Neural progenitor cell (in vitro differentiated cells): ENCODE results near the gene SP100. TPM values are rescaled to one million over a fixed set of nuclear protein-coding genes. Genes with fewer than 3 reads are reported as not detected.

Experiments
- DNase-seq: peaks from one replicate; pipeline ENCODE4 v3.0.0-alpha.2; 2016; ENCODE audit warnings: low spot score
- H2AFZ ChIP-seq: fragments of 200-600 bp; sonication (generic); replicated peaks from 2 replicates; pipeline ENCODE4 v1.6.1; 2016; ENCODE audit warnings: antibody characterized with exemption
- H3F3A ChIP-seq: fragments of 200-600 bp; sonication (generic); 2 replicates; pipeline ENCODE4 v1.6.1; 2016; ENCODE audit warnings: antibody characterized with exemption, low read depth
- H3K27ac ChIP-seq: fragments of 200-600 bp; sonication (generic); 2 replicates; pipeline ENCODE4 v1.5.1; 2016; ENCODE audit warnings: mild to moderate bottlenecking
- H3K27me3 ChIP-seq: fragments of 200-600 bp; sonication (generic); 2 replicates; pipeline ENCODE4 v1.6.1; 2016; ENCODE audit warnings: mild to moderate bottlenecking, moderate library complexity
- H3K36me3 ChIP-seq: fragments of 200-600 bp; sonication (generic); 2 replicates; pipeline ENCODE4 v1.5.1; 2016
- H3K4me1 ChIP-seq: fragments of 200-600 bp; sonication (generic); 2 replicates; pipeline ENCODE4 v1.6.1; 2016; ENCODE audit warnings: mixed run types
- H3K4me2 ChIP-seq: fragments of 200-600 bp; sonication (generic); 2 replicates; pipeline ENCODE4 v1.6.1; 2016
- H3K4me3 ChIP-seq: fragments of 200-600 bp; sonication (generic); 2 replicates; pipeline ENCODE4 v1.5.1; 2016
- H3K79me2 ChIP-seq: fragments of 200-600 bp; sonication (generic); 2 replicates; pipeline ENCODE4 v1.6.1; 2016; ENCODE audit warnings: low read depth
- H3K9ac ChIP-seq: fragments of 200-600 bp; sonication (generic); 2 replicates; pipeline ENCODE4 v1.6.1; 2016
- H3K9me3 ChIP-seq: fragments of 200-600 bp; sonication (generic); 2 replicates; pipeline ENCODE4 v1.5.1; 2016; ENCODE audit warnings: low read depth
- H4K20me1 ChIP-seq: fragments of 200-600 bp; sonication (generic); 2 replicates; pipeline ENCODE4 v1.6.1; 2016; ENCODE audit warnings: low read depth
- H3K27ac Mint-ChIP-seq: 3 replicates; pipeline ENCODE4 v1.8.0; 2021; ENCODE audit warnings: mixed read lengths
- H3K27me3 Mint-ChIP-seq: 2 replicates; pipeline ENCODE4 v1.8.0; 2022; ENCODE audit warnings: low read depth, mild to moderate bottlenecking, inconsistent platforms, moderate library complexity, mixed read lengths; ENCODE audit not compliant: insufficient read depth
- H3K36me3 Mint-ChIP-seq: 3 replicates; pipeline ENCODE4 v1.8.0; 2021; ENCODE audit warnings: mixed read lengths
- H3K4me1 Mint-ChIP-seq: 3 replicates; pipeline ENCODE4 v1.8.0; 2021; ENCODE audit warnings: mixed read lengths
- H3K4me3 Mint-ChIP-seq: 3 replicates; pipeline ENCODE4 v1.8.0; 2021; ENCODE audit warnings: mild to moderate bottlenecking, moderate library complexity, mixed read lengths
- H3K9me3 Mint-ChIP-seq: 3 replicates; pipeline ENCODE4 v1.8.0; 2020; ENCODE audit warnings: mixed read lengths
- EZH2 ChIP-seq: fragments of 200-600 bp; sonication (generic); IDR thresholded peaks from 2 replicates; pipeline ENCODE4 v1.6.1; 2017; ENCODE audit warnings: antibody characterized with exemption, mild to moderate bottlenecking, moderate library complexity
- EZH2phosphoT487 ChIP-seq: fragments of 200-600 bp; sonication (generic); IDR thresholded peaks from 2 replicates; pipeline ENCODE4 v1.6.1; 2017; ENCODE audit warnings: antibody characterized with exemption
- total RNA-seq: library from RNA; depleted of rRNA; stranded (reverse); fragments of >200 nt; gene quantifications from 2 replicates; pipeline ENCODE4 v1.2.3, GENCODE V29; 2015; ENCODE audit warnings: low replicate concordance
- TF ChIP-seq, protein P1 (sequence below): fragments of 200-600 bp; sonication (generic); IDR thresholded peaks from 2 replicates; pipeline ENCODE4 v1.5.1; 2017; ENCODE audit warnings: antibody characterized with exemption, mild to moderate bottlenecking

Gene SP100
- total RNA-seq, 1 donor from 2014 or later, result 0.69 TPM

DNA sequence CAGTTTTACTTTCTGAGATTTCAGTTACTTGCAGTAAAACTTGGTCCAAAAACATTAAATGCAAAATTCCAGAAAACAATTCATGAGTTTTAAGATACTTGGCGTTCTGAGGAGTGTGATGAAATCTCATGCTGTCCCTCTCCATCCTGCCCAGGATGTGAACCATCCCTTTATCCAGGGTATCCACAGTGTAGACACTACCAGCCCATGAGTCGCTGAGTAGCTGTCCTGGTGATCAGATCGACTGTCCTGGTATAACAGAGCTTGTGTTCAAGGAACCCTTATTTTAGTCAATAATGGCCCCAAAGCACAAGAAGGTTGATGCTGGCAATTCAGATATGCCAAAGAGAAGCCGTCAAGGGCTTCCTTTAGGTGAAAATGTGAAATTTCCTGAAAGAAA, 3.2 kb downstream of the SP100 start:
- Mint-ChIP-seq H3K36me3 (no peaks in the 10 kb centered on the region), H3K9me3 (no peaks in the 10 kb centered on the region), H3K27ac (no peak overlapping the region), H3K4me1 (no peaks in the 10 kb centered on the region), H3K4me3 (no peak overlapping the region), H3K27me3 (peaks cover 2% of the 10 kb centered on the region)
- no peak overlapping the region for H3K27ac ChIP-seq
- no peak overlapping the region for H3K4me2 ChIP-seq
- no peaks in the 10 kb centered on the region for H3K4me1 ChIP-seq
- no peak overlapping the region for H2AFZ ChIP-seq
- H4K20me1 ChIP-seq, result no peaks in the 10 kb centered on the region
- no peak overlapping the region for H3K9ac ChIP-seq
- TF ChIP-seq EZH2 (no peak), EZH2phosphoT487 (no peak)
- TF ChIP-seq, protein P1, sequence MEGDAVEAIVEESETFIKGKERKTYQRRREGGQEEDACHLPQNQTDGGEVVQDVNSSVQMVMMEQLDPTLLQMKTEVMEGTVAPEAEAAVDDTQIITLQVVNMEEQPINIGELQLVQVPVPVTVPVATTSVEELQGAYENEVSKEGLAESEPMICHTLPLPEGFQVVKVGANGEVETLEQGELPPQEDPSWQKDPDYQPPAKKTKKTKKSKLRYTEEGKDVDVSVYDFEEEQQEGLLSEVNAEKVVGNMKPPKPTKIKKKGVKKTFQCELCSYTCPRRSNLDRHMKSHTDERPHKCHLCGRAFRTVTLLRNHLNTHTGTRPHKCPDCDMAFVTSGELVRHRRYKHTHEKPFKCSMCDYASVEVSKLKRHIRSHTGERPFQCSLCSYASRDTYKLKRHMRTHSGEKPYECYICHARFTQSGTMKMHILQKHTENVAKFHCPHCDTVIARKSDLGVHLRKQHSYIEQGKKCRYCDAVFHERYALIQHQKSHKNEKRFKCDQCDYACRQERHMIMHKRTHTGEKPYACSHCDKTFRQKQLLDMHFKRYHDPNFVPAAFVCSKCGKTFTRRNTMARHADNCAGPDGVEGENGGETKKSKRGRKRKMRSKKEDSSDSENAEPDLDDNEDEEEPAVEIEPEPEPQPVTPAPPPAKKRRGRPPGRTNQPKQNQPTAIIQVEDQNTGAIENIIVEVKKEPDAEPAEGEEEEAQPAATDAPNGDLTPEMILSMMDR, result no peak
- H3K36me3 ChIP-seq, result no peaks in the 10 kb centered on the region
- H3K4me3 ChIP-seq, result no peak overlapping the region
- no peak for DNase-seq
- H3K27me3 ChIP-seq, result no peaks in the 10 kb centered on the region
- no peaks in the 10 kb centered on the region for H3K9me3 ChIP-seq
- no peaks in the 10 kb centered on the region for H3F3A ChIP-seq
- no peaks in the 10 kb centered on the region for H3K79me2 ChIP-seq

DNA sequence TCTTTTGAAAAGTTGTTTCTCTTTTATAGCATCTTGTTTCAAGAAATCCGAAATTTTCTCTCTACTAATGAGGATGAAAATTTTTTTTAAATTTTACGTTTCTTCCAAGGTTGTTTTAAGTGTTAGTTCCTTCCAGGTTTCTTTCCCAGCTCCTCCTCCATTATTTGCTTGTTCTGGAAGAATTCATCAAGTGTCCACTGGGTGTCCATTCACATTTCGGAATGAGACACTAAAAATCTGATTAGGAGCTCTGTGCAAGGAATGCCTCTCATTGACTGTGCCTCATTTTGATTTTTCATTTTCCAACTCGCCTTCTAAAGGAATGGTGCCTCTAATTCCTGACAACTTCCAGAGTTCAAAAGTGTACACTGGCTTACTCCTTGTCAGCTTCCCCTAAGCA, 6.1 kb downstream of the SP100 start:
- H3K27me3 Mint-ChIP-seq, result no peaks in the 10 kb centered on the region
- Histone ChIP-seq H3K4me1 (no peaks in the 10 kb centered on the region), H3K79me2 (no peaks in the 10 kb centered on the region), H2AFZ (no peak overlapping the region), H4K20me1 (no peaks in the 10 kb centered on the region), H3K4me3 (no peak overlapping the region), H3K9ac (no peak overlapping the region), H3K27ac (no peak overlapping the region), H3K27me3 (no peaks in the 10 kb centered on the region), H3F3A (no peaks in the 10 kb centered on the region), H3K9me3 (no peaks in the 10 kb centered on the region), H3K36me3 (no peaks in the 10 kb centered on the region), H3K4me2 (no peak overlapping the region)
- no peak for DNase-seq
- no peak overlapping the region for H3K27ac Mint-ChIP-seq
- no peak overlapping the region for H3K4me3 Mint-ChIP-seq
- H3K4me1 Mint-ChIP-seq, result no peaks in the 10 kb centered on the region
- TF ChIP-seq EZH2phosphoT487, result no peak
- TF ChIP-seq, protein P1, result peak; percentile 22
- no peaks in the 10 kb centered on the region for H3K9me3 Mint-ChIP-seq
- no peaks in the 10 kb centered on the region for H3K36me3 Mint-ChIP-seq

DNA sequence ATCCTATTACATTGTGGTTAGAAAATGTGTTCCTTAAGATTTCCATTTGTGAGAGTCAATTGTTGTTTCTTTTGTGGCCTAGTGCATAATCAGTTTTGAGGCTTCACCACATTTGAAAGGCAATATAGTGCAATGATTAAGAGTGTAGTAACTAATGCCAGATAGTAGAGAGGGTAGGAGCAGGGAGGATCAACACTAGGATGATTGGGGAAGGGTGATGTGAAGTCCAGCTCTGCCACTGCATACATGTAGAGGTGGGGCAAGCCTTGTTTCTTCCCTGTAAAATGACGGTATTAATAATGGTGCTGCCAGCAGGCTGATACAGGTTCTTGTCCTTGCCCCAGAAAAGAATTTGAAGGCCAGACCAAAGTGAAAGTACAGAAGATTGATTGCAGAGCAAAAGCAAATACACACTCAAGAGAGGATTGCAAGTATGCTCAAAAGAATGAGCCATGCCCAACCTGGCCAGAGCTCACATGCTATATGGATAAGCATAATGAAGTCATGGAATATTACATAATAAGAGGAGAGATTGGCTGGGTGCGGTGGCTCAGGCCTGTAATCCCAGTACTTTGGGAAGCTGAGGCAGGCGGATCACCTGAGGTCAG, 8.0 kb downstream of the SP100 start:
- H2AFZ ChIP-seq, result no peak overlapping the region
- peaks cover 2% of the 10 kb centered on the region for H3K9me3 Mint-ChIP-seq

DNA sequence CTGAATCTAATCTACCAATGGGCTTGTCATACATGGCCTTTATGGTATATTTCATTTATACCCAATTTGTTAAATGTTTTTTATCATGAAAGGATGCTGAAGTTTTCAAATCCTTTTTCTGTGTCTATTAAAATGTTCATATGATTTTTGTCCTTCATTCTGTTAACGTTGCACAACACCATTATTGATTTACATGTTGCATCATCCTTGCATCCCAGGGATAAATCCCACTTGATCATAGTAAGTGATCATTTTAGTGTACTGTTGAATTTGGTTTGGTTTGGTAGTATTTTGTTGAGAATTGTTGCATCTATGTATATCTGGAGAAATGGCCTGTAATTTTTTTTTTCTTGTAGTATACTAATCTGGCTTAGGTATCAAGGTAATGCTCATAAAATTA, 9.4 kb downstream of the SP100 start:
- H3K4me1 ChIP-seq, result no peaks in the 10 kb centered on the region
- no peak for DNase-seq
- H4K20me1 ChIP-seq, result no peaks in the 10 kb centered on the region
- H3K4me2 ChIP-seq, result no peak overlapping the region
- no peak overlapping the region for H3K9ac ChIP-seq
- Mint-ChIP-seq H3K36me3 (no peaks in the 10 kb centered on the region), H3K4me1 (no peaks in the 10 kb centered on the region), H3K9me3 (peaks cover 5% of the 10 kb centered on the region), H3K27ac (no peak overlapping the region), H3K4me3 (no peak overlapping the region), H3K27me3 (peaks cover 2% of the 10 kb centered on the region)
- no peaks in the 10 kb centered on the region for H3K27me3 ChIP-seq
- H2AFZ ChIP-seq, result no peak overlapping the region
- H3K9me3 ChIP-seq, result no peaks in the 10 kb centered on the region
- no peak overlapping the region for H3K27ac ChIP-seq
- TF ChIP-seq EZH2phosphoT487, result no peak
- TF ChIP-seq, protein P1, result no peak
- no peak for TF ChIP-seq EZH2
- no peaks in the 10 kb centered on the region for H3K36me3 ChIP-seq
- no peak overlapping the region for H3K4me3 ChIP-seq
- H3K79me2 ChIP-seq, result no peaks in the 10 kb centered on the region
- no peaks in the 10 kb centered on the region for H3F3A ChIP-seq

More for the DNA sequence above, 8.0 kb downstream of the SP100 start:
- H3K4me3 Mint-ChIP-seq, result no peak overlapping the region
- peaks cover 2% of the 10 kb centered on the region for H3K27me3 Mint-ChIP-seq
- DNase-seq, result no peak
- Histone ChIP-seq H3K4me1 (no peaks in the 10 kb centered on the region), H3K36me3 (no peaks in the 10 kb centered on the region), H4K20me1 (no peaks in the 10 kb centered on the region), H3K9ac (no peak overlapping the region), H3K4me2 (no peak overlapping the region), H3K27me3 (no peaks in the 10 kb centered on the region), H3F3A (no peaks in the 10 kb centered on the region), H3K79me2 (no peaks in the 10 kb centered on the region), H3K9me3 (no peaks in the 10 kb centered on the region), H3K4me3 (no peak overlapping the region), H3K27ac (no peak overlapping the region)
- no peaks in the 10 kb centered on the region for H3K4me1 Mint-ChIP-seq
- H3K27ac Mint-ChIP-seq, result no peak overlapping the region
- TF ChIP-seq EZH2phosphoT487 (no peak), EZH2 (no peak)
- H3K36me3 Mint-ChIP-seq, result no peaks in the 10 kb centered on the region
